ENCODE measurements around the gene USP49.

DNA sequence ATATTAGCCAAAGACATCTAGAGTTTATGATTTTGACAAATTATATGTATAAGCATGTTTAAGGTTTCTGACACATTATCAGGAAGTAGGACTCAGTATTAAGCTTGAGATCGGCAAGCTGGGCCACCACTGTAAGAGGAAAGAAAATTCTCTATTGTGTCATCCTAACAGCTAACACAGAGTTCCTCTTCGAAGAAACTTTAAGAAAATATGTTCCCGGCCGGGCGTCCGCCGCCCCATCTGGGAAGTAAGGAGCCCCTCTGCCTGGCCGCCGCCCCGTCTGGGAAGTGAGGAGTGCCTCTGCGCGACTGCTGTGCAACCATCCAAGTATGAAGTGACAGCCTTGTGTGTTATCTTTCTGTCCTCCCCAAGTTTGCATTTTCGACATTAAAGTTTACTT is 23.0 kb downstream of the USP49 start:
- TF ChIP-seq POLR2A (IDR thresholded peaks at IDR 0.05) (no peak), POLR2AphosphoS5 (IDR thresholded peaks at IDR 0.05) (no peak)
